RCC 7860 (cell line): Measurements from ENCODE around the gene WFIKKN2.

ENCODE experiments used
- DNase-seq: peaks from one replicate; pipeline ENCODE4 v3.0.0-alpha.2; 2015; ENCODE audit warnings: low spot score
- FAIRE-seq: peaks from 2 replicates; lab custom pipeline; 2012; peaks lifted over from hg19 to GRCh38; lab: Jason Lieb, UNC

Gene WFIKKN2

DNA sequence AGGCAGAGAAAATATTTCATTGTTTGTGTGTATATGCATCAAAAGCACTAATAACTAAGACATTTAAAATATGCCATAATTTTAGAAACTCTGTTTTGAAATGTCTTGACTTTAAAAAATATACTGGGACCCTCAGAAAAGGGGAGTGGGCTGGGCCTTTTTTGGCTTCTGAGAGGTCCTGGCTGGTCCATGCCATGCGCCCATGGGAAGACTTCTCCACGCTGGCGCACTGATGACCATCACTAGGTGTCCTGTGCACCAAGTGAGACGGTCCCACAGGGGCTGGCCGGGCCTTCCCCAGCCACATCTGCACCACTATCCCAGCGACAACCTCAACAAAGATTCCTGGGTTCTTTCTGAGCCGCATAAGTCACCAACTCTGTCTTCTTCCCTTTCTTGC lies 27.0 kb upstream of the WFIKKN2 start:
- no peak for FAIRE-seq
- no peak for DNase-seq

DNA sequence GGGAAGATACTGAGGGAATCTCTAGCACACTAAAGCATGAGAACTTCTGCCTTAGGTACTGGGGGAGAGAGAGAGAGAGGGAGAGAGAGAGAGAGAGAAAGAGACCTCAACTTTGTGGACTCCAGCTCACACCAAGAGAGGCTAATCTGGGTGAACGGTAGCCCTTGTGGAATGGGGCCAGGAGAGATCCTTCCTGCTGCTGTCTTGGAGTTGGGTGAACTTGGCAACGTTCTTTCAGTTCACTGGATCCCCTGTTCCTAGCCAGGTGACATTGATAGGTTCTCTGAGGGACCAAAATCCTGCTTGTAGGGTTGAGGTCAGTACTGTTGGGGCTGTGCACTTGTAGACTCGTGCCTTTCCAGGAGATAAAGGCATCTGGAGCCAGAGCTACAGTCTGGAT lies 26.5 kb upstream of the WFIKKN2 start:
- FAIRE-seq (no peak), DNase-seq (no peak)

GRCh38 chr17:50813583-50813982 lies 21.8 kb upstream of the WFIKKN2 start:
- DNase-seq (no peak), FAIRE-seq (no peak)

DNA sequence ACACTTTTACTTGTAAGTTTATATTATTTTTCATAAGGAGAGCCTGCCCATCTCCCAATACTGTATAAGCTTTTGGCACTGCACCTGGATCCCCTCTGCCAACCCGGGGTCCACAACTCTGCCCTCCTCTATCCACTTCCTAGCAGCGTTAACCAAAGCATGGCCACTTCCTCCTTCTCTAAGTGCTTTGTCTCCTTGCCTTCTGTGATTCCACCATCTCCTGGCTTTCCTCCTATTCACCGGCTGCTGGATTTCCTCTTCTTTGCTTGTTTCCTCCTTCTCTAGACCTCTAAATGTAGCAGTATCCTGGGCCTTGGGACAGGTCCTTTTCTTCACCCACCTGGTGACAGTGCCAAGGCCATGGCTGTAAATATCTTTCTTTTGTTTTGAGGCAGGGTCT lies 20.0 kb upstream of the WFIKKN2 start:
- DNase-seq: no peak
- FAIRE-seq: no peak

DNA sequence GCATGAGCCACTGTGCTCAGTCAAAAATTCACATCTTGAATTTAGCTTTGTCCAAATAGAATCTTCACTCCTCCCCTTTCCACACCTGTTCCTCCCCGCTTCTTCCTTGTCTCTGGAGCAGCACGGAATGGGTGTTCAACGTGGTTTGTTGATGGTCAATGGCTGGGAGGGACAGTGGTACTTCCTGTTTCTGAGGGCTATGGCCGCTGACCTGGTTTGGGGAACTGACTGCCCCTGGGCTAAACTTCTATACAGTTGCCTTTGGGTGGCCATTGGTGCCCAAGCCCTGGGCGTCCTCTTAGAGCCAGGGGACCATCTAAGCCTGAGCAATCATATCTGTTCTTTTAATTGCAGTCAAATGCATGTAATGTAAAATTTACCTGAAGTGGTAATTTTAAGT lies 19.1 kb upstream of the WFIKKN2 start:
- DNase-seq: no peak
- no peak for FAIRE-seq

DNA sequence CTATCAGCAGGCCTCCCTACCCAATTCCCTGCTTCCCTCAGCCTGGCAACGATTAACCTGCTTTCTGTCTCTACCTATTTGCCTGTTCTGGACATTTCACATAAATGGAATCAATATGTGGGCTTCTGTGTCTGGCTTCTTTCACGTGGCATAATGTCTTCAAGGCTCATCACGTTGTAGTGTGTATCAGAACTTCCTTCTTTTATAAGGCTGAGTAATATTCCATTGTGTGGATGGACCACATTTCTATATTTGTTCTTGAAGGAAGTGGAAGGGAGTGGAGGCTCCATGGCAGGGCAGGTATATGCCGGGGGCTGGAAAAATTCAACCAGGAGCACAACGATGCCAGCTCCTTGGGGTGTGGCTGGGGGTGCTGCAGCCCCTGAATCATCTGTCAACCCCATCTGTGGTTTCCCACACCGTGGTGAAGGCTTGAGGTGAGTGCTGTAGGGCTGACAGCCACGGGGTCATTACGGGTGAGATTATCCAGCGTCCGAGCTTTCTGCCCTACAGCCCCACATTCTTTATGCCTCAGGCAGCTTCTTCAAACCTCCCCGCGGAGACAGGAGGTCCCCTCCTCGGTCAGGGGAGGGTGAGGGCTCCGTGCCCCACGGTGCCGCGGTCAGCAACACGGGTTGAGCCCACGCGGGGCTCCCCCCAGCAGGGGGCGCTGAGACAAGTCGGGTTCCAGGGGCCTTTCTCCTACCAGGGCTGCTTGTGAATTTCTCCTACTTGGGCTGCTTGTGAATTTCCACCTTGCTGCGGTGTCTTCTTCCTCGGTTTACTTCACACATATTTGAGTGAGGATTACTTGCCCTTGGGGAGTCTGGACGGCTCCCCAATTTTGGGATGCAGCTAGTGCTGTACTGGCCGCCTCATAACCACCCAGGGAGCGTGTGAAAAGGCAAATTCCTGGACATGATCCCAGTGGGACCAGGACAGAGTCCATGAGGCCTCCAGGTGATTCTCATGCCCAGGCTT lies 18.3 kb upstream of the WFIKKN2 start:
- no peak for DNase-seq
- FAIRE-seq: no peak

GRCh38 chr17:50817838-50818237 lies 17.5 kb upstream of the WFIKKN2 start:
- peak; percentile 17 for DNase-seq
- FAIRE-seq: no peak

DNA sequence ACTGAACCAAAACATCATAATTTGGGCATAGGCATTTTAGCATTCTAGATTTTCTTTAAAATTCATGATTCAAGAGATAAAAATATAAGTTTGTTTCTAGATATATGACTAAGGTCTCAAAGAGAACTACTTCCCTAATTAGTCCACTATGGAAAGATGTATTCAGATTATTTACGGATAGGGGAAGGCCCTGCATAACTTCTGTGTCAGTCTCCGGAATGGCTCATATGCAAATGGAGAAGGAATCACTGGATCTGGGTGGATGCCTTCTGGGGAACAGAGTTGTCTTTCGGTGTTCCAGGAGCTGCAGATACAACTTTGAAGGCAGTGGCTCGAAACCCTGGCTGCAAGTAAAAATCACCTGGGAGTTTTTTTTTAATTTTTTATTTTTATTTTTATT lies 17.1 kb upstream of the WFIKKN2 start:
- FAIRE-seq (no peak), DNase-seq (no peak)

DNA sequence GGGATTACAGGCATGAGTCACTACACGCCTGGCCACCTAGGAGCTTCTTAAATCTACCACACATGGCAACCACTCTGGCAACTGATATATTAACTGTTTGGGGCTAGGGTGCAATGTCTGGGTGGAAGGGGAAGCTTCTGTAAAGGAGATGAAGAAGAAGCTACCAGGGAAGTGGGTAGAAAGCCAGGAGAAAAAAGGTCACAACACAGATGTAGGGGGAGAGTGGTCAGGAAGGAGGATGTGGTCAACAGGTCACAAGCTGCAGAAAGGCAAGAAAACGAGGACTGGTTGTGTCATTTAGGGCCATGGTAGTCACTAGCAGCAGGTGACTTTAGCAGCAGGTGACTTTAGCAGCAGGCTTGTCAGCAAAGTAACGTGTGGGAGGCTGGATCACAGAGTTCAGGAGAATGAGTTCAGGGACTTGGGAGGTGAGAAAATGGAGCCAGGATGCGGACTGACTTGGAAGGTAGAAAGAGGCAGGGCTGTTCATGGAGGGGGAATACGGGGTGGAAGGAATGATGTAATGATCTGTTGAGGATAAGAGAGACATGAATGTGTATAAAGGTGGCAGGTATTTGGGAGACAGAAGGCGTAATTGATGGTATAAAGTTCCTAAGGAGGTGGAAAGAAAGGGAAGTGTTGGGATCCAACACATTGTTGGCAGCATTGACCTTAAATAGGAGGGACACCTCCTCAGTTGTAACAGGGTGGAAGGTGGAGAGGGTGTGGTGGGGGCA lies 16.3 kb upstream of the WFIKKN2 start:
- FAIRE-seq: no peak
- peak; percentile 16 for DNase-seq

GRCh38 chr17:50820651-50821050 lies 14.7 kb upstream of the WFIKKN2 start:
- DNase-seq: no peak
- no peak for FAIRE-seq

GRCh38 chr17:50822550-50822949 lies 12.8 kb upstream of the WFIKKN2 start:
- no peak for DNase-seq
- FAIRE-seq: no peak

DNA sequence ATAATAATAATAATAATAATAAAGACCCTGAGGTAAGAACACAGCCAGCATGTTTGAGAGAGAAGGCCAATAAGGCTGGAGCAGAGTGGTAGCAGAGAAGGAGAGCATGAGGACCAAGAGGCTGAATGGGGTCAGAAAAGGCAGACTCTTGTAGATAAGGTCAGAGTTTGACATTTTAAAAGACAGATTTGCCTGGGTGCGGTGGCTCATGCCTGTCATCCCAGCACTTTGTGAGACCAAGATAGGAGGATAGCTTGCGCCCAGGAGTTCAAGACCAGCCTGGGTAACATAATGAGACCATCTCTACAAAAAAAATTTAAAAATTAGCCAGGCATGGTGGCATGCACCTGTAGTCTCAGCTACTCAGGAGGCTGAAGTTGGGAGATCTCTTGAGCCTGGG lies 11.0 kb upstream of the WFIKKN2 start:
- DNase-seq: no peak
- FAIRE-seq: no peak

DNA sequence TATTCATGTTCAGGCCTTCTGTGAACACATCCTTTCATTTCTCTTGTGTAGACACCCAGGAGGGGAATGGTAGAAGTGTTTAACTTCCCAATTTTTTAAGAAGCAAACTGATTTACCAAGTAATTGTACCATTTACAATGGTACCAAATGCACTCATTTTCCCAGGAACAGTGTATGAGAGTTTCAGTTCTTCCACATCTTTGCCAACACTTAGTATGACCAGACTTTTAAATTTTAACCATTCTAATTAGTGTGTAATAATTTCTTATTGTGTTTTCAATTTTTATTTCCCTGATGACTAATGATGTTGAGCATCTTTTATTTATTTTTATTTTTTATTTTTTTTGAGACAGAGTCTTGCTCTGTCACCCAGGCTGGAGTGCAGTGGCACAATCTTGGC lies 10.2 kb upstream of the WFIKKN2 start:
- DNase-seq: no peak
- no peak for FAIRE-seq

- FAIRE-seq (no peak), DNase-seq (no peak)
Observed at GRCh38 chr17:50828508-50829170, 6.7 kb upstream of the WFIKKN2 start.

- DNase-seq (no peak), FAIRE-seq (no peak)
Observed at GRCh38 chr17:50829332-50829731, 6.1 kb upstream of the WFIKKN2 start.

- no peak for DNase-seq
- FAIRE-seq: no peak
Observed at GRCh38 chr17:50830352-50830751, 5.0 kb upstream of the WFIKKN2 start.

DNA sequence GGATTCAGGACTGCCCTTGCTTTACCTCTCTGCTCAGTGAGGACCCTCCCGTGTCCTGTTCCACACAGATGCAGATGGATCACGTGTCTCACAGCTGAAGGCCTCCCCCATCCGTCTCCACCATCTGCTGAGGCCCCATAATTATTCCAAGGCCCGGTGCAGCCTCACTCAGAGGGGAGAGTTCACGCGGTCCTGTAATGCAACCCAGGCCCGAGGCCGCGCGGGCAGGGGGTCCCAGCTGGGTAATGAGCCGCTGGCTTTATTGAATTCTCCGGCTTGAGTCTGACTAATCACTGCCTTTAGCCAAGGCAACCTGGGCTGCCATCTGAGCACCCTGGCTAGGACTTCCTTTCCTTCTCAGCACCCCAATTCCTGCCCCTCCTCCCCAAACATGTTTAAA lies 4.4 kb upstream of the WFIKKN2 start:
- DNase-seq (no peak), FAIRE-seq (no peak)

- DNase-seq (no peak), FAIRE-seq (no peak)
Observed at GRCh38 chr17:50831471-50831928, 3.9 kb upstream of the WFIKKN2 start.

GRCh38 chr17:50832267-50832863 lies 3.0 kb upstream of the WFIKKN2 start:
- FAIRE-seq: no peak
- no peak for DNase-seq

DNA sequence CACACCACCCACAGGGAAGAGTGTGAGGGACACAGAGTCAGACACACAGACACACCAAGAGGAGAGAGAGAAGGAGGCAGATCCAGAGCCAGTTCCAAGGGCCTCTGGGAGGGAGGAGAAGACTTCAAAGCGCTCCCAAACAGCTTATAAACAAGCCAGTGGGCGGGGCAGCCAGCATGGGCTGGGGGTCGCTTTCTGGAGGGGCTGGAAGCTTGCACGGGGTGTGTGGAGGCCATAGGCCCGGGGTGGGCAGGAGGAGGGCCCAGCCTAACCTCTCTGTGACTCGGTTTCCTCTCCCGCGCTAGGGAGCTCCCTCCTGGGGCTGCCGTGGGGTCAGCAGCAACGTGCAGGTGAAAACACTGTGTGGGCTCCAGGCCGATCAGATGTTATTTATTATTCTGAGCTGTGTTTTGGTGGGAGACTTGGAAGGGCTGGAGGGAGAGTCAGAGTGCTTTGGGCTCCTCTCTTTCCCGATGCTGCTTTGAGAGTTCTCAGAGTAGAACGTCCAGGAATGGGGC lies 2.5 kb upstream of the WFIKKN2 start:
- DNase-seq (no peak), FAIRE-seq (no peak)
